Measurements from ENCODE around the gene CASR.

GRCh38 chr3:122284486-122284885 is 101.0 kb downstream of the CASR start:
- no peak for TF ChIP-seq GATA3 (IDR thresholded peaks at IDR 0.05; ENCODE audit: low read depth, low read length)
- TF ChIP-seq GATA2 (IDR thresholded peaks at IDR 0.05; ENCODE audit: low read depth, low read length), result no peak

Measured in SH-SY5Y (cell line).